GM21723 (cell line): ENCODE data around the gene MYO1D.

Source experiments
- ATAC-seq: cut with Tn5 transposase; IDR thresholded peaks from one replicate; pipeline ENCODE4 v1.9.1; 2021; ENCODE audit warnings: mild to moderate bottlenecking, moderate library complexity; ENCODE audit not compliant: unreplicated experiment

Gene MYO1D

GRCh38 chr17:32861981-32862380 is 14.9 kb downstream of the MYO1D start:
- no peak for ATAC-seq

GRCh38 chr17:32859857-32860525 is 16.9 kb downstream of the MYO1D start:
- no peak for ATAC-seq

GRCh38 chr17:32855620-32856019 is 21.3 kb downstream of the MYO1D start:
- ATAC-seq, result no peak

GRCh38 chr17:32854832-32855389 is 22.0 kb downstream of the MYO1D start:
- ATAC-seq, result no peak

- no peak for ATAC-seq
Measured at GRCh38 chr17:32854207-32854606, 22.7 kb downstream of the MYO1D start.

GRCh38 chr17:32852811-32853210 is 24.1 kb downstream of the MYO1D start:
- no peak for ATAC-seq

GRCh38 chr17:32849879-32850278 is 27.0 kb downstream of the MYO1D start:
- ATAC-seq, result no peak

GRCh38 chr17:32847977-32848376 is 28.9 kb downstream of the MYO1D start:
- no peak for ATAC-seq

GRCh38 chr17:32846143-32846542 is 30.8 kb downstream of the MYO1D start:
- no peak for ATAC-seq

GRCh38 chr17:32840241-32840640 is 36.7 kb downstream of the MYO1D start:
- ATAC-seq, result no peak

GRCh38 chr17:32836527-32836926 is 40.4 kb downstream of the MYO1D start:
- ATAC-seq, result no peak

- ATAC-seq, result peak; percentile 74
Measured at GRCh38 chr17:32835291-32835761, 41.6 kb downstream of the MYO1D start.

GRCh38 chr17:32834104-32834503 is 42.8 kb downstream of the MYO1D start:
- no peak for ATAC-seq

GRCh38 chr17:32833526-32833925 is 43.4 kb downstream of the MYO1D start:
- ATAC-seq, result no peak

GRCh38 chr17:32833076-32833475 is 43.8 kb downstream of the MYO1D start:
- ATAC-seq, result no peak

- no peak for ATAC-seq
Measured at GRCh38 chr17:32831627-32832243, 45.2 kb downstream of the MYO1D start.

GRCh38 chr17:32831223-32831622 is 45.7 kb downstream of the MYO1D start:
- no peak for ATAC-seq

GRCh38 chr17:32828822-32829221 is 48.1 kb downstream of the MYO1D start:
- peak; percentile 9 for ATAC-seq

GRCh38 chr17:32827227-32827626 is 49.7 kb downstream of the MYO1D start:
- ATAC-seq, result no peak

- no peak for ATAC-seq
Measured at GRCh38 chr17:32826076-32826475, 50.8 kb downstream of the MYO1D start.

GRCh38 chr17:32824334-32824733 is 52.6 kb downstream of the MYO1D start:
- ATAC-seq, result no peak

- ATAC-seq, result no peak
Measured at GRCh38 chr17:32822996-32823395, 53.9 kb downstream of the MYO1D start.
